ENCODE results near the gene TDRD12.

TDRD12 gene, protein sequence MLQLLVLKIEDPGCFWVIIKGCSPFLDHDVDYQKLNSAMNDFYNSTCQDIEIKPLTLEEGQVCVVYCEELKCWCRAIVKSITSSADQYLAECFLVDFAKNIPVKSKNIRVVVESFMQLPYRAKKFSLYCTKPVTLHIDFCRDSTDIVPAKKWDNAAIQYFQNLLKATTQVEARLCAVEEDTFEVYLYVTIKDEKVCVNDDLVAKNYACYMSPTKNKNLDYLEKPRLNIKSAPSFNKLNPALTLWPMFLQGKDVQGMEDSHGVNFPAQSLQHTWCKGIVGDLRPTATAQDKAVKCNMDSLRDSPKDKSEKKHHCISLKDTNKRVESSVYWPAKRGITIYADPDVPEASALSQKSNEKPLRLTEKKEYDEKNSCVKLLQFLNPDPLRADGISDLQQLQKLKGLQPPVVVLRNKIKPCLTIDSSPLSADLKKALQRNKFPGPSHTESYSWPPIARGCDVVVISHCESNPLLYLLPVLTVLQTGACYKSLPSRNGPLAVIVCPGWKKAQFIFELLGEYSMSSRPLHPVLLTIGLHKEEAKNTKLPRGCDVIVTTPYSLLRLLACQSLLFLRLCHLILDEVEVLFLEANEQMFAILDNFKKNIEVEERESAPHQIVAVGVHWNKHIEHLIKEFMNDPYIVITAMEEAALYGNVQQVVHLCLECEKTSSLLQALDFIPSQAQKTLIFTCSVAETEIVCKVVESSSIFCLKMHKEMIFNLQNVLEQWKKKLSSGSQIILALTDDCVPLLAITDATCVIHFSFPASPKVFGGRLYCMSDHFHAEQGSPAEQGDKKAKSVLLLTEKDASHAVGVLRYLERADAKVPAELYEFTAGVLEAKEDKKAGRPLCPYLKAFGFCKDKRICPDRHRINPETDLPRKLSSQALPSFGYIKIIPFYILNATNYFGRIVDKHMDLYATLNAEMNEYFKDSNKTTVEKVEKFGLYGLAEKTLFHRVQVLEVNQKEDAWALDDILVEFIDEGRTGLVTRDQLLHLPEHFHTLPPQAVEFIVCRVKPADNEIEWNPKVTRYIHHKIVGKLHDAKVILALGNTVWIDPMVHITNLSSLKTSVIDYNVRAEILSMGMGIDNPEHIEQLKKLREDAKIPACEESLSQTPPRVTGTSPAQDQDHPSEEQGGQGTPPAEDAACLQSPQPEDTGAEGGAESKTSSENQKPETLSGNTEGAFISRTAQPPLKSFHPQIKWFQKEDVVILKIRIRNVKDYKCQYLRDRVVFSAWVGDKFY (N-terminal part only)

DNA sequence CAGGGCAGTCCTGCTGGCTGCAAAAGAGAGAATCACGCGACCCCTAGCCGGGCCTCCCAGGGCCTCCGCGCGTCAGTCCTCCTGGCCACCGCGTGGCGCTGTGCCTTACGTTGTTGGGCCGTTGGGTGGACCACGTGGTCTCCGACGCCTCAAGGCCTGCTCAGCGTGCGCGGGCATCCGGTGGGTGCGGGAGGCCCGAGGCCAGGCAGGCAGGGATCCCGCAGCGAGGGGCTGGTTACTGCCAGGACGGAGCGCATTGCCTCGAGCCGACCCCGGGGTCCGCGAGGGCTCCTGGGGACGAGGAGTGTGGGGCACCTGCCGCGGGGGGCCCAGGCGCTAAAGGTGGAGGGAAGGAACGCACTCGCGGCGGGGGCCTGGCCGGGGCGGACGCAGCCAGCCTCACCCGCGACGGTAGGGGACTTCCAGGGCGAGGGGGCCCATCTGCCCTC, at the start of gene TDRD12:
TSS of gene TDRD12 (plus strand) at position 157 of the 449 bp plus-strand sequence. CDS start 306 bp downstream, outside the sequence.
- no peak for DNase-seq

DNA sequence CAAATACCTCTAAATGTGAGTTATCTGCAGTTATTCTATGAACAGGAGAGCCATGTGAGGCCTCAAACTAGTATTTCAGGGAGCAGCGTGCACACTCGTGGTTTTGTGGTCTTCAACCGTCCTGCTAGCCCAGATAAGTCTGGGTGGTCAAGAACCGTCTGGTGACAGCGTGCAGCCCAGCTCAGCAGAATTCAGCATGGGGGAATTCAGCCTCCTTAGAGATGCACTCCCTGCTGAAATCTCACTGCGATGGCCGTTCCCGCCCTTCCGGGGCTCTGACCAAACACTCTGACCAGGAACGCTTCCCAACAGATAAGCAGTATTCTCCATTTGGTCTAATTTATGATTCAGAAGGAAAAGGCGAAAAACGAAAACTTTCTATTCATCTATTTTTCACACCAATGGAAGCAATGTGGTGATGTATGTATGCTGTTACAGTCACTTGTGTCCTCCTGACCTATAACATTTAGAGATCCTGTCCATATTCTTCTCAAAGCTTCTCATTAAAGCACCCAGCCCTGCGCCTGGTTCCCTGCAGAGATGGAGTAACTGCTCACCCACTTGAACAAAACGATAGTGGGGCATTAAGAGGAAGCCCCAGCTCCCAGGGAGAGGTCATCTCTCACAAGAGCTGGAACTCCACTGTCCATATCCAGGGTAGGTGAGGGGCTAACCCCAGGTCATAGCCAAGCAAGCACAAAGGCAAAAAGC, 47.5 kb upstream of the TDRD12 start:
- no peak for DNase-seq

DNA sequence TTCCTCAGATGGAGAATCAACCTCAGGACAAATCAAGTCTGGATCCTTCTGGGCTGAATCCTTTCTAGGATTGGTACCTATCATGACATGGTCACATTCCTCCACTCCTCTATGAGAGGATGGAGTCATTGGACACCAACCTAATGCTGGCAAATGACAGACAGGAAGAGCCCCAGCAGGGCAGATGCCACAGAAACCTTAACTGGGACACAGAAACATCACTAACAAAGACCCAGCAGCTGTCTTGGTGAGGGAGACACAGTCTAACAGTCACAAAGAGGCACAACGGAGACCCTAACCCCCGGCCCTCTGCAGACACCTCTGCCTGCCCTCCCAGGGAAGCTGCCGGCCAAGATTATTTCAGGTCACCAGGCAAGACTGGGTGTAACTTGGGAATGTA, 46.7 kb upstream of the TDRD12 start:
- DNase-seq: no peak

DNA sequence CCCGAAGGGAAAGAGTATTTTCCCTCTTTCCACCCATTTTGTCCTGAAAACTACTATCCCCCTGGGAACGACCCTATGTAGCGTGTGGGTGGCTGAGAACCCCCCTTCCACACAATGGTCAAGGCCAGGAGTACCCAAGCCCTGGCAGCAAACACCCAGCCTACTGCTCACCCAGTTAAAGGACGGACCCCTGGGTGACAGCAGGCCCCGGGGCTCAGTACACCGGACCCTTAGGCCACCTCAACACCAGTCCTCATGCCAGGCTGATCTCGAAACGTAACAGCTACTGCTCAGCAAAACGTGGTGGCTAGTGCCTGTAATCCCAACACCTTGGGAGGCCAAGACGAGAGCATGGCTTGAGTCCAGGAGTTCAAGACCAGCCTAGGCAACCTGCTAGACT, 46.0 kb upstream of the TDRD12 start:
- DNase-seq: no peak

DNA sequence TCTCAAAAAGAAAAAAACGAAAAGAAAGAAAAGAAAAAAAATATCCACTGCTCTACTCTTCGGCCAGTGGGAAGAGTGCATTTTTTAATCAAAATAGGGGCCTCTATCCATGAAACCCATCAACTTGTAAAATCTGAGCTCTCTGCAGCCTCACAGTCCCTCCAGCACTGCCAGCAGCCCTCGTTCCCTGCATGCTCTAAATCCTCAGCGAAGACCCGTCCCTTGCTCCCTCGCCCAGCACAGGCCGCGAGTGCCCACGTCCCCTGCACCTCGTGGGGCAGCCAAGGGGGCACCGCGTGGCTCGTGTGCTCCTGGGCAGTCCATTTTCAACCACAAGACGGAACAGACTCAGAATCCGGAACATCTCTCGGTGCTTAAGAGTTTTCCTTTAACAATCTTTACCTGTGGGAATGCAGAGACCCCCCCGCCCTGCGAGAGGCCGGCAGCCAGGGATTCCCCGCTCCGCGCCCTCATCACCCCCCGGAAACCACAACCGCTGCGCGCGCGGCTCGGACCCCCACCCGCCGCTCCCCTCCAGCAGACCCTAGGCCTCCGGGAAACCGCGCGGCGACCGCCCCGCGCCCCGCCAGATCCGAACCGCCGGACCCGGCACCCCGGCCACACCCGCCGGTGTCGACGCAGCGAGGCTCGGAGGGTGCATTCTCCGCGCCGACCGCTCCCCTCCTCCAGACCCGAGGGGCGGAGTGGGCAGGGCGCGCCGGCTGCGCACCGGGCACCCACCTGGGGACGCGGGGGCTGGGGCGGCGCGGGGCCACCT, 45.2 kb upstream of the TDRD12 start:
- DNase-seq: no peak

DNA sequence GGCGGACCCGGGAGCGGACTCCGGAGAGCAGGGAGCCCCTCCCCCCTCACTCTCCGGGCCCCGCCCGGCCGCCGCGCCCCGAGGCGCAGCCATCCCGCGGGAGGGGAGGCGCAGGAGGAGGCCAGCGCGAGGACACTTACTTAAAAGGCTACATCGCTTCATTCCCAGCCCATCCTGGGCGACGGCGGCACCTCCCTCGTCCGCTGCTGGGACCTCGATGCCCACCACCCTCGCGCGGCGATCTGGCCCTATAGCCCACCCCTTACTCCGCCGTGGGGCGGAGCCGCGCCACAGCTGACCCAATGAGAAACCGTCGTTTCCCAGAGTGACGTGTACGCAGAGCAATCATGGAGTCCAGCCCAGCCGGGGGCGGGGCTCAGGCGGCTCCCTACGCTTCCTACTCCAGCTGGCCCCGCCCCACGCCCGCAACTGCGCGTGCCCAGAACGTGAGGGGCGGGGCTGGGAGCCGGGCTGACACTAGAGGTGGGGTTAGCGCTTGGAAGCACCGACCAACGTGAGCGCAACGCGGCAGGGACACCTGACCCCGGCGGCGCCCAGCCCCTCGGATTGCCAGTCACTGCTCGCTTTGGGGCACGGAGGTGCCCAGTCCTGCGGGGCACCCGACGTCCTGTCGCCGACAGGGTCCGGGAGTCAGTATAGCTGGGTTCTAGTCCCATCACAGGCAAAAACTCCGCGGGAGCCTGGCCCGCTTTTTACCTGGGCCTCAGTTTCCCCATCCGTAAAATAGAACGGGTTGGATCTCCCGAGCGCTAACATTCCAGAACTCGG, 44.4 kb upstream of the TDRD12 start, which contains the start of gene ANKRD27:
TSS of gene ANKRD27 (minus strand) at position 250 of the 789 bp plus-strand sequence. CDS start 16,165 bp downstream, outside the sequence.
- peak; percentile 93 to 97 for DNase-seq

DNA sequence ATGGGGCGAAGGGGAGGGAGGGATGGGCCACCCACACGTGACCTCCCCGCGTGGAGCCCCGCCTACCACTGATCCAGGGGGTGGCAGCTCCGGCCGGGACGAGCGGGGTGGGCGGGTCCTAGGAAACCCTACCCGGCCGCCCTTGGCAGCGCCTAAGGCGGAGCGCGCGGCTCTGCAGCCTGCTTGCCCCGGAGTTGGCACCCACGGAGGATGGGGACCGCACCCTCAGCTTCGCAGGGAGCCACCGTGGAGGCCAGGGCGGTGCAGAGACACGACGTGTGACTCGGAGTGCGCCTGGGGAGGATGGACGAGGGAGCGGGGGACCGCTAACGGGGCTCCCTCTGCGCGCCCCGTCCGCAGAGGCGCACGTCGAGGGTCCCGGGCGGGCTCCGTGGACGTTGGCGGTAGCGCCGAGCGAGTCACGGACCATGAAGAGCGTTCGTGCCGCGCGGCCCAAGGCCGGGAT, 43.8 kb upstream of the TDRD12 start, which contains the start of gene RGS9BP:
TSS of gene RGS9BP (plus strand) at position 129 of the 466 bp plus-strand sequence. CDS start 416 bp downstream, outside the sequence.
- DNase-seq: peak; percentile 34 to 75

DNA sequence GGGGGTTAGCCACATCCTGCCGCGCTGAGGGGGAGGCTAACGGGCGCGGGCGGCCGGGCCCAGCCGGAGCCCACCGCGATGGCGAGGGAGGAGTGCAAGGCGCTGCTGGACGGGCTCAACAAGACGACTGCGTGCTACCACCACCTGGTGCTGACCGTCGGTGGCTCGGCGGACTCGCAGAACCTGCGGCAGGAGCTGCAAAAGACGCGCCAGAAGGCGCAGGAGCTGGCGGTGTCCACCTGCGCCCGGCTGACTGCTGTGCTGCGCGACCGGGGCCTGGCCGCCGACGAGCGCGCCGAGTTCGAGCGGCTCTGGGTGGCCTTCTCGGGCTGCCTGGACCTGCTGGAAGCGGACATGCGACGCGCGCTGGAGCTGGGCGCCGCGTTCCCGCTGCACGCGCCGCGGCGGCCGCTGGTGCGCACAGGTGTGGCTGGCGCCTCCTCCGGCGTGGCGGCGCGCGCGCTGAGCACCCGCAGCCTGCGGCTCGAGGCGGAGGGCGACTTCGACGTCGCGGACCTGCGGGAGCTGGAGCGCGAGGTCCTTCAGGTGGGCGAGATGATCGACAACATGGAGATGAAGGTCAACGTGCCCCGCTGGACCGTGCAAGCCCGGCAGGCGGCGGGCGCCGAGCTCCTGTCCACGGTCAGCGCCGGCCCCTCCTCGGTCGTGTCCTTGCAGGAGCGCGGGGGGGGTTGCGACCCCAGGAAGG, 43.2 kb upstream of the TDRD12 start:
- no peak for DNase-seq

DNA sequence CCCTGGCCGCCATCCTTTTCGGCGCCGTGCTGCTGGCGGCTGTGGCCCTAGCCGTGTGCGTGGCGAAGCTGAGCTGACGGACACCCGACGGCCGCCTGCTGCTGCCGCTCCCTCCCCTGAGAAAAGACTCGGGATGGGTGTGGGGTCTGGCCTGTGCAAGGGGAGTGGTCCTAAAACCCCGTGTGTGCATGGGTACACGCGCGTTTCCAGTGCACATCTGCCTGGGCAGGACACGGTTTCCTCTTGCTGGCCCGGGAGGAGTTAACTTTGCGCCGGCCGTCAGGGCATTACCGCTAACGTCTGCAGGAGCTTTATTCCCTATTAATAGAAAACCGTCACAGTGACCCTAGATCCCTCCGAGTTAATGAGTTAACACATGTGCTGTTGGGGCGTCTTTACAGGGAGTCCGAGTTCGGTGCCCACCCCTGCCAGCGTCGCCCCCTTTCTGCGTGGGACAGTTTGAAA, 42.6 kb upstream of the TDRD12 start:
- no peak for DNase-seq

DNA sequence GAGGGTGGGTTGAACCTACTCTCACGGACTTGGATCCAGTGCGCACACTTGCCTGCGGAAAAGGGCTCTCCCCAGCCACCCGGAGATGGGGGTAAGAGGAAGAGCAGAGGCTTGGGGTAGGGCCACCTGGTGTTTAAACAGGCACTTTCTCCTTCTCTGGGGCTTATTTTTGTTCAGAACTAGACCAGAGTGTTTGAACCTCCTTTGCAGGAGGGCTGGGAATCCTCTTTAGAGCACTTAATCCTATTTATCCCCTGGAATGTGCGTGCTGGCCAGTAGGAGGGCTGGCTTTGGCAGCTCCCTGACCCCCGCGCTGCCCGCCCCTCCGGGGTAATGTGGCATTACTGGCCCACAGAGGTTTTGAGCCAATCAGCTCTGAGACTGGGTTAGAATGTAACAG, 41.9 kb upstream of the TDRD12 start:
- no peak for DNase-seq

DNA sequence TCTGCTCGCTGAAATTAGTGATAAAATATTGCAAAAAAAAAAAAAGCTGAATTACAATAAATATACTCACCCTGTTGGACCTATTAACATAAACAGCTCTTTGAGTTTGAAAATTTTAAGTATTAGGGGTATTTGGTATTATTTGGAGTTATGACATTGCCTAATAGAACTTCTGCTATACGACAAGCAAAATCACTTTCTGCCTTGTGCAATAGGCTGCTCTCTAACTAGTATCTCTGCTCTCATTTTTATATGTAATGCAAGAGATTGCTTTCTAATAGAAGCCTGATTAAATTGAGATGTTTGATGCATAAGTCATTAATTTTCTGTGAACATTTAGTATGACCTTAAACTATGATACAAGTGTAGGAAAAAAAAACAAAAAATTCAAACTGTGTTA, 38.6 kb upstream of the TDRD12 start:
- no peak for DNase-seq

DNA sequence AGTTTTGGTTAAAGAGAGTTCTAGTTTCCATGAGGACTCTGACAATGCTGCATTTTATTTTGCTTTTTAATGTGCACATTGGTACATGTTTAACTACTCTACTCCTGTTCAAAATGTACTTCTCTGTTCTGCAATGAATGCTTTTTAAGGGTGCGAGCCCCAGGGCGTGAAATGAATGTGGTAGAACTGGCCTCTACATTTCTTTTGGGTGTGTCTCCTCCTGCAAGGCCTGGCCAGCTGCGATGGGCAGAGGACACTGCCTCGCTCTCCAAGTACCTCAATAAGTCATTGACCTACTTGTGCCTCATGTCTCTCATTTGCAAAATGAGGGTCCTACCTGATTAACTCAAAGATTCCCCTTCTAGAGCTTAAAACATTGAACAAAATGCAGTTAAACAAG, 37.2 kb upstream of the TDRD12 start:
- DNase-seq: no peak

DNA sequence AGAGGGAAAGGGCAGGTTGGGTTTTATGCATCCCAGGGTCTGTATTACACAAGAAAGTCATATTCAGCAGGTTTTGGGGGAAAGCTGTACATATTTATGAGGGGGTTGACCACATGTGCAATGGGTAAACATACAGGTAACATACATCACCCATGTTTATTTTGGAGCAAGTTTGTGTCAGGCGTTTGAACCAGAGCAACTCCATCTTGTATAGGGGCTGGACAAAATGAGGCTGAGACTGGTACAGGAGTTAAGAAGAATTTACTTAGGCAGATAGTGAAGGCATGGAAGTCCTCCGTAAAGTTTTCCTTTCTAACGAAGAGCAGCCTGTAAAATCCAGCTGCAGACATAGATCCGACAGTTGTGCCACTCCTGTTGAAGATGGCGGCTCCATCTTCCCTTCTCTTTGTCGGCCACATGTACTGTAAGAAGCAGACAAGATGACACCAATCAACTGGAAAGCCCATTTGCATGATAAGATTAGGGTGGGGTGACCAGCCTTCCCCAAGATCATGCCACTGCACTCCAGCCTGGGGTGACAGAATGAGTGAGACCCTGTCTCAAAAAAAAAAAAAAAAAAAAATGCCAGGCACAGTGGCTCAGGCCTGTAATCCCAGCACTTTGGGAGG, 32.6 kb upstream of the TDRD12 start:
- no peak for DNase-seq

DNA sequence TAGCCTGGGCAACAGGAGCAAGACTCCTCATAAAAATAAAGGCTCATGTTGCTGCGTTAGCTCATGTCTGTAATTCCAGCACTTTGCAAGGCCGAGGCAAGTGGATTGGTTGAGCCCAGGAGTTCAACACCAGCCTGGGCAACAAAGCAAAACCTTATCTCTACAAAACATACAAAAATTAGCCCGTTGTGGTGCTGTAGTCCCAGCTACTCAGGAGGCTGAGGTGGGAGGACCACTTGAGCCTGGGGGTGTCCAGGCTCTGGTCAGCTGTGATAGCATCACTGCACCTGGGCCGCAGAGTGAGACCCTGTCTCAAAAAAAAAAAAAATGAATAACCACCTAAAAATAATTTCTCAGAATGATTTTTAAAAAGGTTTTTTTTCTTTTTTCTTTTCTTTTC, 31.9 kb upstream of the TDRD12 start:
- no peak for DNase-seq

DNA sequence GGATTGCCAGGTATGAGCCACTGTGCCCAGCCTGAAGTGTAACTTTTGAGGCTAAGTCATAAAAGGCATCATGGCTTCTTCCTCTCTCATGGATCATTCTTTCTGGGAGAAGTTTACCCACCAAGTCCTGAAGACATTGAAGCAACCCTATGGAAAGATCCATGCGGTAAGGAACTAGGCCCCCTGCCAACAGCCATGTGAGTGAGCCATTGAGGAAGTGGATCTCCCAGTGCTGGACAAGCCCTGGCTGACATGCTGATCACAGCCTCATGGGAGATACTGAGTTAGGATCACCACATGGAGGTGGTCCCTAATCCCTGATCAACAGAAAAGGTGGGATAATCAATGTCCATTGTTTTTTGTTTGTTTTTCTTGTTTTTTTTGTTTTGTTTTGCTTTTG, 31.3 kb upstream of the TDRD12 start:
- DNase-seq: no peak

DNA sequence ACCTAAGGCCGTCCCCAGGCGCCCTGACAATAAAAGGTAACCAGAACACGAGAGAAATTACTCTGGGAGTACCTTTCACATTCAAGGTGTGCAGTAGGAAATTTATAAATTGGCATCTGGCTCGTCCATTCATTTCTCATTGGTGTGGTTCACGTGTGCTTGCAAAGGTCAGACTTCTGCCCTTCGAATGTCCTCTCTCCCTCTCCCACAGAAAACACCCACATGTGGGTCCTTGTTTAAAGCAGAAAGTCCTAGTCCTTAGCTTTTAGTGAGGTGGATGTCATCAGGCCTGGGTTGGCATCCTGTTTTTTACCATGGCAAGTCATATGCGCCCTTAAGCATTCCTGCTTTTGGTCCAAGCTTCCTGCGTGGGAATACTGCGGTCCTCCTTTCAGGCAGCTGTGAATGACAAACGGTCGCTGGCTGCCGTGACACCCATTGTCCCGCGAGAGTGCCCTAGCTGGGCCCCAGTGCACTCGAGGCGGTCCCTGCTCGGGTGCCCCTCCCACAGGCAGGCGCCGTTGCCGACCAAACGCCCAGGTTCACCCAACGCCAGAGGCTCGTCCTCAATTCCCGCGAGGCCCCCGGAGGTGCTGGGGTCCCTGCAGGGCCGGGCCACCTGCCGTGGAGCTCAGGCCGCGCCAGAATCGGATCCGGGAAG, 28.1 kb upstream of the TDRD12 start, which contains the start of gene NUDT19:
TSS of gene NUDT19 (plus strand) at position 531 of the 661 bp plus-strand sequence. CDS start 140 bp downstream, outside the sequence.
- DNase-seq: peak; percentile 75 to 87

DNA sequence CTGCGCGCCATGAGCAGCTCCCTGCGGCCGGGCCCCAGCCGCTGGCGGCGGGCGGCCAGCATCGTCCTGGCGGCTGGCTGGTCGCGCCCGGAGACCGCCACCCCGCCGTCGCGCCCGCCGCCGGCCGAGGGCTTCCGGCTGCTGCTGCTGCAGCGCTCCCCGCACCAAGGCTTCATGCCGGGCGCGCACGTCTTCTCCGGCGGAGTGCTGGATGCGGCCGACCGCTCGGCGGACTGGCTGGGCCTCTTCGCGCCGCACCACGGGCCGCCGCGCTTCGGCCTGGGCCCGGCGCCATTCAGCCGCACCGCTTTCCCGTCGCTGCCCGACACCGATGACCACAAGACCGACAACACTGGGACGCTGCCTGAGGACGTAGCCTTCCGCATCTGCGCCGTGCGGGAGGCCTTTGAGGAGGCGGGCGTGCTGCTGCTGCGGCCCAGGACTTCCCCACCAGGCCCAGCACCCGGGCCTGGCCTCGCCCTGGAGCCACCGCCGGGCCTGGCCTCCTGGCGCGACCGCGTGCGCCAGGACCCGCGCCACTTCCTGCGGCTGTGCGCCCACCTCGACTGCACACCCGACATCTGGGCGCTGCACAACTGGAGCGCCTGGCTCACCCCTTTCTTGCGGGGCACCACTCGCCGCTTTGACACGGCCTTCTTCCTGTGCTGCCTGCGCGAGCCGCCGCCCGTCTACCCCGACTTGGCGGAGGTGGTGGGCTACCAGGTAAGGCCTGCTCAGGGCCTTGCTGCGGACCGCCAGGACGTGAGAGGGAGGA, 27.4 kb upstream of the TDRD12 start:
- peak in 1 of 2 experiments; percentile 32 for DNase-seq

DNA sequence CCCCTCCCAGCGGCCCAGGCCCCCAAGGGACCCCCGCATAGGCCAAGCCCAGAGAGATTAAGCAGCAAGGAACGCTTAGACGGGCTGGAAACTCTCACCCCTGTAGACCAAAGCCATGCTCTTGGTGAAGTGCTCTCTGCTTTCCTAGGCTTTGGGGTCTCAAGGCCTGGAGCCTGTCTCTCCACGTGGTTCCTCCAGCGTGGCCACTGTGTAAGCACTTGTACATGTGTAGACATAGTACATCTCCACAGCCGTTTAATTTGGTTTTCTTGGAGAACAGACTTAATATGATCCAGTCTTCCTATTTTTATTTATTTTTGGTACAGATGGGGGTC, 26.9 kb upstream of the TDRD12 start:
- no peak for DNase-seq
